ENCODE measurements around the gene COL6A3.
"Not testable (repeated sequence)": the region's sequence is repeated elsewhere in the genome, so short reads cannot be mapped to it uniquely, and the experiment has no call there.

The COL6A3 gene

GRCh38 chr2:237380768-237381167, 33.2 kb downstream of the COL6A3 start:
- no peak for DNase-seq

GRCh38 chr2:237379636-237380035, 34.3 kb downstream of the COL6A3 start:
- DNase-seq = no peak

- DNase-seq = no peak
Observed at GRCh38 chr2:237378650-237379049, 35.3 kb downstream of the COL6A3 start.

GRCh38 chr2:237374284-237375060, 39.5 kb downstream of the COL6A3 start:
- no peak for DNase-seq

GRCh38 chr2:237371856-237372255, 42.1 kb downstream of the COL6A3 start:
- no peak for DNase-seq

DNA sequence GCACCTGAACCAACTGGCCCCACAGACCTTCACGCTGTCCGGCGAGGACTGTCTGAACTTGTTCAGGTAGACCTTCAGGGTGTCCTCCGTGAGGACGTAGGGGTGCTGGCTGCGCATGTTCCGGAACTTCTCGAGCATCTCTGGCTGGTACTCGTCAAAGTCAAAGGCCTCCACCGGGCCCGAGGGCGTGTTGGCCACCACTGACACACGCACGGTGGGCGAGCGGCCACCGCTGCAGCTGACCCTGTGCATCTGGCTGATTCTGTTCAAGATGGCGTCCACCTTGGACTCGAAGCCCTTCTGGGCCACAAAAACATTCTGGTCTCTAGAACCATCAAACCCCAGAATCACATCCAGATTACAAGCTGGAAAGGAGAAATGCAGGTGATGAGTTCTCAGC, 48.3 kb downstream of the COL6A3 start:
- DNase-seq = no peak

GRCh38 chr2:237364655-237365054, 49.3 kb downstream of the COL6A3 start:
- DNase-seq = no peak

- no peak for DNase-seq
Observed at GRCh38 chr2:237361194-237362004, 52.6 kb downstream of the COL6A3 start.

- no peak for DNase-seq
Observed at GRCh38 chr2:237359894-237360780, 53.8 kb downstream of the COL6A3 start.

DNA sequence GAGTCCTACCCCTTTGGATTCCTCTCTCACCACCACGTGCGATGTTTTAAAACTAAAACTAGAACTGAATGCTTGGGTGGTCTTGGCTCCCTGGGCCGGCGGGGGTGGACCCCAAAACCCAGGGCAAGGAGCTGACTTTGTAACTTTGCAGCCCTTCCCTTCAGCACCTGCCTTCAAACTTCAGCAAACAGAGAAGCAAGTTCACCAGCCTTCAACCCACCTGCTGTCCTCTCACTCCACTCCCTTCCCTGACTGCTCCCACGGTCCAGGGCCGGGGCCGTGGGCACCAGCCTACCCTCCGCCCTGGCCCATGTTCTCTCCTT, 54.5 kb downstream of the COL6A3 start:
- DNase-seq = no peak

DNA sequence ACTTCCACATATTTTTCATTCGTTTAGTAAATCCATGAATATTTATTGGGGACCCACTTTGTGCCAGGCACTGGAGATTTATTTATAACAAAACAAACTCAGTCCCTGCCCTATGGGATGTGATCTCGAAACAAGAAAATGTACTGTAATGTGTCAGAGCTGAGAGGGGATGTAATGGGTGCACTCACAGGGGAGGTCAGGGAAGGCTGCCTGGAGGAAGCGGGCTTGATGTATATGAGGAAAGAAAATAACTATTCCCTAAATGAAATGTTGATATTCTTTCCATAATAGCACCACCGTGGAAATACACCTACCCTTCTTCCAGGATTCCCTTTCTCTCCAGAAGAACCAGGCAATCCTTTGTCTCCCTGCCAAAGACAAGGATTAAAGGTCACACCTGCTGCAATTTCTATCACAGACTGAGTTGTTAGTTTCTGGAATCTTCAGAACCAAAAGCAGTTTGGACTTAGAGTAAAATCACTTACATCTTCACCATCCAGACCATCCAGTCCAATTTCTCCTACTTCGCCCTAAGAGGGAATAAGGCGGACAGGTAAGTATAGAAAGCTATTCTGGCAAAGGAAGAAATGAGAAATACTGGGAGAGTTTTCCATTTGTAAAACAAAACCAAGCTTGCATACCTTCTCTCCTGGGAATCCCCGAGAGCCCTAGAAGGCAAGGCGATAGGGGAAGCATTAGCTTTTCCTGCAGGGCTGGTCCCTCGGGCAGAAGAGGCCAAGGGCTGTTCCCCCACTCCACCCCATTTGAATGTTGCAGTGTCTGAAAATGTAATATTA, 55.0 kb downstream of the COL6A3 start:
- DNase-seq = no peak

DNA sequence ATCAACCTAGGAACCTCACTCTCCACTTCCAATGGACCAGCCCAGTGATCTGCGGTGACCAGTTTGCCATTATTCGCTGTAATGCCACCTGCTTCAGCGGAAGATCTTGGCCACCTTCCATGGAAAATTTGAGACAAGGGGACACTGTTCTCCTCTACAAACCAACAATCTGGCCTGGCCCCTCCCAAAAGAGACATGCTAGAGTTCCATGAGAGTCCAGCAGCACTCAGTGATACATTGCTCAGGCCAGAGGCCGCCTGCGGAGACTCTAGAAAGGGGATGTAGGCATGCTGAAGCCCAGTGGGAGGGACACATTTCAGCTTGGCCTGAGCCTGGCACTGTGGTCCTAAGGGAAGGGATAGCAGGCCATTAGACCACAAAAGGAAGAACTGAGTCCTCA, 58.3 kb downstream of the COL6A3 start:
- DNase-seq = no peak

DNA sequence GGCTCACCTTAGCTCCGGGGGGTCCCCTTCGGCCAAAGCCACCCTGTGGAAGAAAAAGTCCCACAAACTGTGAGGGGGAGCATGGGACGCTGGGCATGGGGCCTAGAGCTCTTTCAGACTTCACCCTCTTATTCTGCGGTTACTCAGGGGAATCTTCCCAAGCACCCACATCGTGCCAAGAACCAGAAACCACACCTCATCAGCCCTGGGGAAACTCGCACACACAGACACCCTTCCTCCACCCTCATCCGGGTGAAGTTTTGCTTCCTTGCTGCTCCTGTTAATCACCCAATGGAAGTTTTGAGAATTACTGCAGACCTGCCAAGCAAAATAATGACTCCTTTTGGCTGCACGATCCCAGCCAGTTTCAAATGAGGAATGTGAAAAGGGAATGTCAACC, 59.1 kb downstream of the COL6A3 start:
- DNase-seq = no peak

DNA sequence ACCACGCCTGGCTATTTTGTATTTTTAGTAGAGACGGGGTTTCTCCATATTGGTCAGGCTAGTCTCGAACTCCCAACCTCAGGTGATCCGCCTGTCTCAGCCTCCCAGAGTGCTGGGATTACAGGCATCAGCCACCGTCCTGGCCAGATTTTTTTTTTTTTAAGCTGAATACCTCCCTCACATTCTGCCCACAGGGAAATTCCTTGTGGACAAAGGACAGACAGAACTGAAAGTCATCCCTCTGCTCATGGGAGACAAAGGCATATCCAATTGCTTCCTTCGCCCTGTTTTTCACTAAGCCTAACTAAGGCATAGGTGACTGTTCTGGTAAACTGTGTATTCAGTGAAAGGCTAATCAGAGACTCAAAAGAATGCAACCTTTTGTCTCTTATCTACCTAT, 59.8 kb downstream of the COL6A3 start:
- not testable (repeated sequence) for DNase-seq

- DNase-seq = no peak
Observed at GRCh38 chr2:237353215-237353614, 60.7 kb downstream of the COL6A3 start.

DNA sequence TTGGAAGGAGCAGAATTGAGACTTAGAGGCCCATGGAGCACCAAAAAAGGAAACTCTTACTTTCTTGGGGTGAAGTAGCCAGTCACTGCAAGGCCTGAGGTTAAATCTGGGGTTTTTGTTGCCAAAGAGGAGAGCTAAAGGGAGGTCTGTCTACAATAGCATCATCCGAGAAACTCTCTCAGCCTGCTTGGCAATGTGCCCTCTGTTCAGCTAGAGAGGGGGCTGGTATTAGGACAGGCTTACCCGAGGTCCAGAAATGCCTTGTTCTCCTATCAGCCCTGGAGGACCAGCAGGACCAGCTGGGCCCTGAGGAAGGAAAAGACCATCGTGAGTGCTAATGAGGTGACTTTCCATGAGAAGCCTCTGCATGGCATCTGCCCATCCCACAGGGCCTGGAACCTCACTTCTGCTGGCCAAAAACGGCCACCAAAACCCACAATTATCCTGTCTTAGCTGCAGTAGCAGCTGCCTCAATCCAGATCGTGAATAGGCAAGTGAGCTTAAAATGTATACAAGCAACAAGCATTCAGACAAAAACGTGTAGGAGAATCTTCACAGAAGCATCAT, 61.6 kb downstream of the COL6A3 start:
- no peak for DNase-seq

DNA sequence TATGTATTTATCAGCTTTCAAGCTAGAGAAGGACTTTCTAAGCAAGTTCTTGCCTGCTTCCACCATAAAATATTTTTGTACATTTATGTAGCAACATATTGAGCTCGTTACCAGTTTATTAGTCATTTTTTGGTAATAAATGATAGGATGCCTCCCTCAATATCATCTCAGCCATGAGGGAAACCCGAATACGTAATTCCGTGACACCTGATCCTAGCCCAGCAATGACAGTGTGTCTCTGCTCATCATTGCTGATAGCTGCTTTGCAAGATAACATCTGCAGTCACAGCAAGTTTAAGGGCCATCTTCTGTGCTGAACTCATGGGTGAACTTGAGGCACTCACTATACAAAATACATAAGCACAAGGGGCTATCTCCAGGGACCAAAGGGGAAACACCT, 62.2 kb downstream of the COL6A3 start:
- no peak for DNase-seq

- no peak for DNase-seq
Observed at GRCh38 chr2:237351046-237351445, 62.9 kb downstream of the COL6A3 start.

- DNase-seq = no peak
Observed at GRCh38 chr2:237350597-237350996, 63.4 kb downstream of the COL6A3 start.

DNA sequence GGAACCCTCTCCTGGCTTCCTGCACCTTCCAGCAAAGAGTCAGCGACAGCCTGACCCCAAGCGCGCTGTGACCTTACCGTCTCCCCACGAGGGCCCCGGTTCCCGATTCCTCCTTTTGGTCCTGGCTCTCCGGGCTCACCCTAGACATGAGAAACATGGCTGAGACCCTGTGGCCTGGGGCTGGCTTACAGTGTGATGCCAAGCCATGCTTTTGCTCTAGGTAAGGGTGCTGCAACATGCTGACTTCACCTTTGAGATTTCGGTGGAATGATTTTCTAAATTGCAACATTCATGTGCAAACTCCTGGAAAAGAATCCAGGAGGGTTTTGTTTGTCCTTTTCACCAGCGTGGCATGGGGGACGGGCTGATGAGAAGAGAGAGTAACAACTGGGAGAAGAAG, 63.9 kb downstream of the COL6A3 start:
- no peak for DNase-seq

DNA sequence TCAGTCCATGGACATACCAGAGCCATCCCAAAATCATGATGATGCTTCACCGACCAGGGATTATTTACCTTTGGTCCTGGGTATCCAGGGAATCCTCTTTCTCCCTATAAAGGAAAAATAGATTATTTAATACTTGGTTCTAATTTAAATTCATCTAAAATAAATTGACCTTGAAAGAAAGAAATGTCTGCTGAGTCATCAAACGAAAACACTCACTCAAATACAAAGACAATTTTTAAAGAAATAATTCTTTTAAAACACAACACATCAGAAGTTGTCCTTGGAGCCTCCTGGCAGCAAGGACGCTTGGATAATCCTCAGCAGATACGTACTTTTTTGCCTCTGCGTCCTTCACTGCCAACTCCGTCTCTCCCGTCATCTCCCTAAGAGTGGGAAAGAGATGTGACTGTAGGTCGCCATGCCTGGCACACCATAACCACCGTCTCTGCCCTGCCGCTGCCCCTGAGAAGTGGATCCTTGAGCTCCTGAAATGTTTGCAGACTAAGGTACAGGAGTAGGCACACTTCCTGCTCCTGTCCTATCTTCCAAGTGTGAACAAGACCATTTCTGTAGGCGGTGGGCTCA, 65.6 kb downstream of the COL6A3 start:
- DNase-seq = no peak

Measured in OCI-M1 (cell line).